Measurements from ENCODE around the gene RASSF9.

DNA sequence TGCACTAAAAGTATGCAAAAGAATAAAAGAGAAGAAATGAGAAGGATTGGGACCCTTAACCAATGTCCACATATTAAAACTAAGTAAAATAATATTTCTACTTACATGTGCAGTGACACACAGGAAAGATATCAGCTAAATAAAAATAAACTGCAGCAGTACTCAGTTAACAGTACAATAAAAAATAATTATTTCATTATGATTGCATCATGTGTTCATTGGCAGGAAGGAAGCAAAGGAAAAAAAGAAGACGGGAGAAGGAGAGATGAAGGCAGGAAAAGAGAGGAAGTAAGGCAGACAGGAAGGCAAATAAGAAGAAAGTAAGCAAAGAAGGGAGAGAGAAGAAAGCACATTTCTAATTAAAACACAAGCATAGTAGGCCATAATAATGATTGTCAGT lies 33.0 kb downstream of the RASSF9 start:
- TF ChIP-seq, protein P1, sequence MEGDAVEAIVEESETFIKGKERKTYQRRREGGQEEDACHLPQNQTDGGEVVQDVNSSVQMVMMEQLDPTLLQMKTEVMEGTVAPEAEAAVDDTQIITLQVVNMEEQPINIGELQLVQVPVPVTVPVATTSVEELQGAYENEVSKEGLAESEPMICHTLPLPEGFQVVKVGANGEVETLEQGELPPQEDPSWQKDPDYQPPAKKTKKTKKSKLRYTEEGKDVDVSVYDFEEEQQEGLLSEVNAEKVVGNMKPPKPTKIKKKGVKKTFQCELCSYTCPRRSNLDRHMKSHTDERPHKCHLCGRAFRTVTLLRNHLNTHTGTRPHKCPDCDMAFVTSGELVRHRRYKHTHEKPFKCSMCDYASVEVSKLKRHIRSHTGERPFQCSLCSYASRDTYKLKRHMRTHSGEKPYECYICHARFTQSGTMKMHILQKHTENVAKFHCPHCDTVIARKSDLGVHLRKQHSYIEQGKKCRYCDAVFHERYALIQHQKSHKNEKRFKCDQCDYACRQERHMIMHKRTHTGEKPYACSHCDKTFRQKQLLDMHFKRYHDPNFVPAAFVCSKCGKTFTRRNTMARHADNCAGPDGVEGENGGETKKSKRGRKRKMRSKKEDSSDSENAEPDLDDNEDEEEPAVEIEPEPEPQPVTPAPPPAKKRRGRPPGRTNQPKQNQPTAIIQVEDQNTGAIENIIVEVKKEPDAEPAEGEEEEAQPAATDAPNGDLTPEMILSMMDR (IDR thresholded peaks at IDR 0.05): no peak
- TF ChIP-seq EZH2 (IDR thresholded peaks at IDR 0.05): no peak
- TF ChIP-seq EZH2phosphoT487 (IDR thresholded peaks at IDR 0.05): no peak
